Measurements from ENCODE around the gene NYNRIN.

- TF ChIP-seq TAF1 (IDR thresholded peaks at IDR 0.05; ENCODE audit: low read depth, low read length) = no peak
- no peak for TF ChIP-seq POLR2A (IDR thresholded peaks at IDR 0.05; ENCODE audit: low read depth, low read length)
- no peak for TF ChIP-seq SPI1 (IDR thresholded peaks at IDR 0.05; ENCODE audit: low read depth, low read length)
Measured at GRCh38 chr14:24388474-24389179, 10.2 kb upstream of the NYNRIN start.

Data from GM12891 (cell line).